ENCODE results near the gene SUPT6H.

- TF ChIP-seq TCF7L2 (IDR thresholded peaks at IDR 0.05; ENCODE audit: borderline replicate concordance, low read depth, low read length), result no peak
- TF ChIP-seq ZNF76 (tag by site-specific recombination; IDR thresholded peaks at IDR 0.05; ENCODE audit: borderline replicate concordance, low read depth), result no peak
- TF ChIP-seq ZNF350 (tag by site-specific recombination; IDR thresholded peaks at IDR 0.05), result no peak
- TF ChIP-seq ZNF624 (tag by site-specific recombination; IDR thresholded peaks at IDR 0.05), result no peak
- no peak for TF ChIP-seq ZSCAN5A (tag by site-specific recombination; IDR thresholded peaks at IDR 0.05)
- no peak for TF ChIP-seq BCL6B (tag by site-specific recombination; IDR thresholded peaks at IDR 0.05)
- no peak for TF ChIP-seq CTCF (tag by site-specific recombination; IDR thresholded peaks at IDR 0.05)
- TF ChIP-seq ZNF488 (tag by site-specific recombination; IDR thresholded peaks at IDR 0.05), result no peak
Observed at GRCh38 chr17:28655160-28655559, 6.8 kb upstream of the SUPT6H start.
